WTC11 (cell line): Measurements from ENCODE around the gene RPS6KC1.

Source experiments
- ZNF138 ChIP-seq: sonication (generic); formaldehyde crosslinking; conservative IDR thresholded peaks from 2 replicates; pipeline ENCODE4 v1.8.1; 2022; ENCODE audit warnings: mild to moderate bottlenecking, moderate library complexity, missing genetic modification reagents
- TF ChIP-seq, protein P1 (sequence below): fragments of 250-450 bp; sonication (Bioruptor Pico); IDR thresholded peaks from 2 replicates; pipeline ENCODE4 v2.1.2; 2022; ENCODE audit warnings: mild to moderate bottlenecking, moderate library complexity
- TF ChIP-seq, protein P2 (sequence below): fragments of 200-600 bp; IDR thresholded peaks from 2 replicates; pipeline ENCODE4 v1.8.0; 2022; ENCODE audit warnings: antibody characterized with exemption
- TF ChIP-seq, protein P3 (sequence below): sonication (generic); formaldehyde crosslinking; IDR thresholded peaks from 2 replicates; pipeline ENCODE4 v1.8.0; 2023; ENCODE audit warnings: missing genetic modification reagents, mild to moderate bottlenecking, borderline replicate concordance

DNA sequence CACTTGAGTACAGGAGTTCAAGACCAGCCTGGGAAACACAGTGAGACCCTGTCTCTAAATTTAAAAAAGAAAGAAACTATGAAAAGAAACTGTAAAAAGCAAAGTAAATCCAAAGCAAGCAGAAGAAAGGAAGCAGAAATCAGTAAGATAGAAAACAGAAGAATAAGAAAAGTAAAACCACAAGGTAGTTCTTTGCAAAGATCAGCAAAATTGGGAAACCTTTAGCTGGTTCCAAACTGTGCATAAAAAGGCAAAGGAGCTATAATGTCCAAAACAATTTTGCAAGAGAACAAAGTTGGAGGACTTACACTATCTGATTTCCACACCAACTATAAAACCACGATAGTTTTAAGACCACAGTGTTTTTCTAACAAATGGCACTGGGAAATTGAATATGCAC lies 218.8 kb downstream of the RPS6KC1 start:
- TF ChIP-seq, protein P1, sequence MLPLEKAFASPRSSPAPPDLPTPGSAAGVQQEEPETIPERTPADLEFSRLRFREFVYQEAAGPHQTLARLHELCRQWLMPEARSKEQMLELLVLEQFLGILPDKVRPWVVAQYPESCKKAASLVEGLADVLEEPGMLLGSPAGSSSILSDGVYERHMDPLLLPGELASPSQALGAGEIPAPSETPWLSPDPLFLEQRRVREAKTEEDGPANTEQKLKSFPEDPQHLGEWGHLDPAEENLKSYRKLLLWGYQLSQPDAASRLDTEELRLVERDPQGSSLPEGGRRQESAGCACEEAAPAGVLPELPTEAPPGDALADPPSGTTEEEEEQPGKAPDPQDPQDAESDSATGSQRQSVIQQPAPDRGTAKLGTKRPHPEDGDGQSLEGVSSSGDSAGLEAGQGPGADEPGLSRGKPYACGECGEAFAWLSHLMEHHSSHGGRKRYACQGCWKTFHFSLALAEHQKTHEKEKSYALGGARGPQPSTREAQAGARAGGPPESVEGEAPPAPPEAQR (CRISPR knock-in tag) = no peak
- TF ChIP-seq ZNF138 (CRISPR knock-in tag) = no peak
- TF ChIP-seq, protein P2, sequence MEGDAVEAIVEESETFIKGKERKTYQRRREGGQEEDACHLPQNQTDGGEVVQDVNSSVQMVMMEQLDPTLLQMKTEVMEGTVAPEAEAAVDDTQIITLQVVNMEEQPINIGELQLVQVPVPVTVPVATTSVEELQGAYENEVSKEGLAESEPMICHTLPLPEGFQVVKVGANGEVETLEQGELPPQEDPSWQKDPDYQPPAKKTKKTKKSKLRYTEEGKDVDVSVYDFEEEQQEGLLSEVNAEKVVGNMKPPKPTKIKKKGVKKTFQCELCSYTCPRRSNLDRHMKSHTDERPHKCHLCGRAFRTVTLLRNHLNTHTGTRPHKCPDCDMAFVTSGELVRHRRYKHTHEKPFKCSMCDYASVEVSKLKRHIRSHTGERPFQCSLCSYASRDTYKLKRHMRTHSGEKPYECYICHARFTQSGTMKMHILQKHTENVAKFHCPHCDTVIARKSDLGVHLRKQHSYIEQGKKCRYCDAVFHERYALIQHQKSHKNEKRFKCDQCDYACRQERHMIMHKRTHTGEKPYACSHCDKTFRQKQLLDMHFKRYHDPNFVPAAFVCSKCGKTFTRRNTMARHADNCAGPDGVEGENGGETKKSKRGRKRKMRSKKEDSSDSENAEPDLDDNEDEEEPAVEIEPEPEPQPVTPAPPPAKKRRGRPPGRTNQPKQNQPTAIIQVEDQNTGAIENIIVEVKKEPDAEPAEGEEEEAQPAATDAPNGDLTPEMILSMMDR = no peak
- TF ChIP-seq, protein P3, sequence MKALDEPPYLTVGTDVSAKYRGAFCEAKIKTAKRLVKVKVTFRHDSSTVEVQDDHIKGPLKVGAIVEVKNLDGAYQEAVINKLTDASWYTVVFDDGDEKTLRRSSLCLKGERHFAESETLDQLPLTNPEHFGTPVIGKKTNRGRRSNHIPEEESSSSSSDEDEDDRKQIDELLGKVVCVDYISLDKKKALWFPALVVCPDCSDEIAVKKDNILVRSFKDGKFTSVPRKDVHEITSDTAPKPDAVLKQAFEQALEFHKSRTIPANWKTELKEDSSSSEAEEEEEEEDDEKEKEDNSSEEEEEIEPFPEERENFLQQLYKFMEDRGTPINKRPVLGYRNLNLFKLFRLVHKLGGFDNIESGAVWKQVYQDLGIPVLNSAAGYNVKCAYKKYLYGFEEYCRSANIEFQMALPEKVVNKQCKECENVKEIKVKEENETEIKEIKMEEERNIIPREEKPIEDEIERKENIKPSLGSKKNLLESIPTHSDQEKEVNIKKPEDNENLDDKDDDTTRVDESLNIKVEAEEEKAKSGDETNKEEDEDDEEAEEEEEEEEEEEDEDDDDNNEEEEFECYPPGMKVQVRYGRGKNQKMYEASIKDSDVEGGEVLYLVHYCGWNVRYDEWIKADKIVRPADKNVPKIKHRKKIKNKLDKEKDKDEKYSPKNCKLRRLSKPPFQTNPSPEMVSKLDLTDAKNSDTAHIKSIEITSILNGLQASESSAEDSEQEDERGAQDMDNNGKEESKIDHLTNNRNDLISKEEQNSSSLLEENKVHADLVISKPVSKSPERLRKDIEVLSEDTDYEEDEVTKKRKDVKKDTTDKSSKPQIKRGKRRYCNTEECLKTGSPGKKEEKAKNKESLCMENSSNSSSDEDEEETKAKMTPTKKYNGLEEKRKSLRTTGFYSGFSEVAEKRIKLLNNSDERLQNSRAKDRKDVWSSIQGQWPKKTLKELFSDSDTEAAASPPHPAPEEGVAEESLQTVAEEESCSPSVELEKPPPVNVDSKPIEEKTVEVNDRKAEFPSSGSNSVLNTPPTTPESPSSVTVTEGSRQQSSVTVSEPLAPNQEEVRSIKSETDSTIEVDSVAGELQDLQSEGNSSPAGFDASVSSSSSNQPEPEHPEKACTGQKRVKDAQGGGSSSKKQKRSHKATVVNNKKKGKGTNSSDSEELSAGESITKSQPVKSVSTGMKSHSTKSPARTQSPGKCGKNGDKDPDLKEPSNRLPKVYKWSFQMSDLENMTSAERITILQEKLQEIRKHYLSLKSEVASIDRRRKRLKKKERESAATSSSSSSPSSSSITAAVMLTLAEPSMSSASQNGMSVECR (CRISPR knock-in tag) = no peak
